ENCODE data around the gene PTPRH. TPM values are rescaled to one million over a fixed set of nuclear protein-coding genes. Genes with fewer than 3 reads are reported as not detected.

PTPRH gene
- total and polyA plus RNA-seq, 9 of the 15 experiments (the other 6 are each of a cell fraction or from before 2014, with no cell fraction given): 0.87 to 34.3 (median 22.7) TPM

DNA sequence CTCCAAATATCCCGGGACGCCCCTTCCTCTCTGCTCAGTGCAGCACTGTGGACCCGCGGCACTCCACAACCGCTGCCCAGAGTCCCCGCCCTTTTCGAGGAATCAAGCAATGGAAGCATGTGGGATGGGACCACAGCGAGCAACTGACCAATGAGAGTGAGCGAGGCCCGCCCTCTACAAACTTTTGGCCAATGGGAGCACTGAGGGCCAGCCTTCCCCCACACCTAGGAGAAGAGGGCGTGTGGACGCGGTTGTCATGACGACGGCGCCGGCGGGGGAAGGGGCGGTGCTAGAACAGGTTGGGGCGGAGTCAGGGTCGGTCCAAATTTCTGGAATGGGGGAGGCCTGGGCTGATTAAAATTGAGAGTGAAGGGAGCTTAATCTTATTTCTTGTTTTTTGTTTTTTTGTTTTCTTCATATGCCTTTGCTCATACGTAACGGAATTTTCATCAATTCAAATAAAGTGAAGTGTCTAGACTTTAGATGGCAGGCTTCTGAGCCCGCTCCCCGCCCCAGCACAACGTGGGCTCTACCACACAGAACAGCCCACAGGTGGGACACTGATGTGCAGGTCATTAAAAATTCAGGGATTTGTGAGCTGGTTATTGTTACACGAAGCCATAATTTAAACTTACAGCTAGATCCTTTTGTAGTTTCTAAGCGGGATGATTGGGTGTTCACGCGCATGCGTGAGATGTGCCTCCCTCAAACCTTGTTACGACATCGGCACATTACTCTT, 42.6 kb downstream of the PTPRH start, which contains the start of gene DNAAF3 (continued):
- TF ChIP-seq MYC (IDR thresholded peaks at IDR 0.05; ENCODE audit: low read depth, low read length) (peak; percentile 17; the same call in 1 of the 2 replicates), MYC (CRISPR knock-in tag; IDR thresholded peaks at IDR 0.05; ENCODE audit: borderline replicate concordance, low read depth) (no peak), FOXJ2 (tag; IDR thresholded peaks at IDR 0.05) (peak; percentile 96), ZFP30 (CRISPR knock-in tag; IDR thresholded peaks at IDR 0.05; ENCODE audit: borderline replicate concordance) (no peak), PHB (CRISPR knock-in tag; IDR thresholded peaks at IDR 0.05) (no peak), E2F3 (CRISPR knock-in tag; IDR thresholded peaks at IDR 0.05) (no peak), TBP (optimal IDR thresholded peaks at IDR 0.05; ENCODE audit: low read depth, low read length) (peak; percentile 27), NFATC3 (IDR thresholded peaks at IDR 0.05) (no peak), ZBTB7A (IDR thresholded peaks at IDR 0.05; ENCODE audit: borderline replicate concordance, control insufficient read depth, low read depth, low read length) (0 out of 2 replicates have a peak, but pooled peaks have one; percentile 1), DPF2 (IDR thresholded peaks at IDR 0.05) (no peak; the same call in 1 of the 2 replicates), ZEB2 (IDR thresholded peaks at IDR 0.05) (peak; percentile 58; the same call in 1 of the 2 replicates), CAMTA2 (CRISPR knock-in tag; conservative IDR thresholded peaks at IDR 0.05) (no peak), BACH1 (tag; IDR thresholded peaks at IDR 0.05) (no peak)
- TF ChIP-seq, protein P1, sequence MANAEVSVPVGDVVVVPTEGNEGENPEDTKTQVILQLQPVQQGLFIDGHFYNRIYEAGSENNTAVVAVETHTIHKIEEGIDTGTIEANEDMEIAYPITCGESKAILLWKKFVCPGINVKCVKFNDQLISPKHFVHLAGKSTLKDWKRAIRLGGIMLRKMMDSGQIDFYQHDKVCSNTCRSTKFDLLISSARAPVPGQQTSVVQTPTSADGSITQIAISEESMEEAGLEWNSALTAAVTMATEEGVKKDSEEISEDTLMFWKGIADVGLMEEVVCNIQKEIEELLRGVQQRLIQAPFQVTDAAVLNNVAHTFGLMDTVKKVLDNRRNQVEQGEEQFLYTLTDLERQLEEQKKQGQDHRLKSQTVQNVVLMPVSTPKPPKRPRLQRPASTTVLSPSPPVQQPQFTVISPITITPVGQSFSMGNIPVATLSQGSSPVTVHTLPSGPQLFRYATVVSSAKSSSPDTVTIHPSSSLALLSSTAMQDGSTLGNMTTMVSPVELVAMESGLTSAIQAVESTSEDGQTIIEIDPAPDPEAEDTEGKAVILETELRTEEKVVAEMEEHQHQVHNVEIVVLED (CRISPR knock-in tag; IDR thresholded peaks at IDR 0.05): 0 out of 2 replicates have a peak, but pooled peaks have one; percentile 46
- TF ChIP-seq, protein P2, sequence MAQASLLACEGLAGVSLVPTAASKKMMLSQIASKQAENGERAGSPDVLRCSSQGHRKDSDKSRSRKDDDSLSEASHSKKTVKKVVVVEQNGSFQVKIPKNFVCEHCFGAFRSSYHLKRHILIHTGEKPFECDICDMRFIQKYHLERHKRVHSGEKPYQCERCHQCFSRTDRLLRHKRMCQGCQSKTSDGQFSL (CRISPR knock-in tag; IDR thresholded peaks at IDR 0.05): no peak
- TF ChIP-seq, protein P2 (tag; IDR thresholded peaks at IDR 0.05): no peak
- TF ChIP-seq, protein P3, sequence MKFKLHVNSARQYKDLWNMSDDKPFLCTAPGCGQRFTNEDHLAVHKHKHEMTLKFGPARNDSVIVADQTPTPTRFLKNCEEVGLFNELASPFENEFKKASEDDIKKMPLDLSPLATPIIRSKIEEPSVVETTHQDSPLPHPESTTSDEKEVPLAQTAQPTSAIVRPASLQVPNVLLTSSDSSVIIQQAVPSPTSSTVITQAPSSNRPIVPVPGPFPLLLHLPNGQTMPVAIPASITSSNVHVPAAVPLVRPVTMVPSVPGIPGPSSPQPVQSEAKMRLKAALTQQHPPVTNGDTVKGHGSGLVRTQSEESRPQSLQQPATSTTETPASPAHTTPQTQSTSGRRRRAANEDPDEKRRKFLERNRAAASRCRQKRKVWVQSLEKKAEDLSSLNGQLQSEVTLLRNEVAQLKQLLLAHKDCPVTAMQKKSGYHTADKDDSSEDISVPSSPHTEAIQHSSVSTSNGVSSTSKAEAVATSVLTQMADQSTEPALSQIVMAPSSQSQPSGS (CRISPR knock-in tag; IDR thresholded peaks at IDR 0.05): no peak
- TF ChIP-seq, protein P4, sequence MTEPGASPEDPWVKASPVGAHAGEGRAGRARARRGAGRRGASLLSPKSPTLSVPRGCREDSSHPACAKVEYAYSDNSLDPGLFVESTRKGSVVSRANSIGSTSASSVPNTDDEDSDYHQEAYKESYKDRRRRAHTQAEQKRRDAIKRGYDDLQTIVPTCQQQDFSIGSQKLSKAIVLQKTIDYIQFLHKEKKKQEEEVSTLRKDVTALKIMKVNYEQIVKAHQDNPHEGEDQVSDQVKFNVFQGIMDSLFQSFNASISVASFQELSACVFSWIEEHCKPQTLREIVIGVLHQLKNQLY (CRISPR knock-in tag; conservative IDR thresholded peaks at IDR 0.05): 0 out of 4 replicates have a peak, but pooled peaks of 1 of the 2 experiments have one; percentile 31
- TF ChIP-seq, protein P5, sequence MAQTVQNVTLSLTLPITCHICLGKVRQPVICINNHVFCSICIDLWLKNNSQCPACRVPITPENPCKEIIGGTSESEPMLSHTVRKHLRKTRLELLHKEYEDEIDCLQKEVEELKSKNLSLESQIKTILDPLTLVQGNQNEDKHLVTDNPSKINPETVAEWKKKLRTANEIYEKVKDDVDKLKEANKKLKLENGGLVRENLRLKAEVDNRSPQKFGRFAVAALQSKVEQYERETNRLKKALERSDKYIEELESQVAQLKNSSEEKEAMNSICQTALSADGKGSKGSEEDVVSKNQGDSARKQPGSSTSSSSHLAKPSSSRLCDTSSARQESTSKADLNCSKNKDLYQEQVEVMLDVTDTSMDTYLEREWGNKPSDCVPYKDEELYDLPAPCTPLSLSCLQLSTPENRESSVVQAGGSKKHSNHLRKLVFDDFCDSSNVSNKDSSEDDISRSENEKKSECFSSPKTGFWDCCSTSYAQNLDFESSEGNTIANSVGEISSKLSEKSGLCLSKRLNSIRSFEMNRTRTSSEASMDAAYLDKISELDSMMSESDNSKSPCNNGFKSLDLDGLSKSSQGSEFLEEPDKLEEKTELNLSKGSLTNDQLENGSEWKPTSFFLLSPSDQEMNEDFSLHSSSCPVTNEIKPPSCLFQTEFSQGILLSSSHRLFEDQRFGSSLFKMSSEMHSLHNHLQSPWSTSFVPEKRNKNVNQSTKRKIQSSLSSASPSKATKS (CRISPR knock-in tag; IDR thresholded peaks at IDR 0.05): no peak
- TF ChIP-seq, protein P6, sequence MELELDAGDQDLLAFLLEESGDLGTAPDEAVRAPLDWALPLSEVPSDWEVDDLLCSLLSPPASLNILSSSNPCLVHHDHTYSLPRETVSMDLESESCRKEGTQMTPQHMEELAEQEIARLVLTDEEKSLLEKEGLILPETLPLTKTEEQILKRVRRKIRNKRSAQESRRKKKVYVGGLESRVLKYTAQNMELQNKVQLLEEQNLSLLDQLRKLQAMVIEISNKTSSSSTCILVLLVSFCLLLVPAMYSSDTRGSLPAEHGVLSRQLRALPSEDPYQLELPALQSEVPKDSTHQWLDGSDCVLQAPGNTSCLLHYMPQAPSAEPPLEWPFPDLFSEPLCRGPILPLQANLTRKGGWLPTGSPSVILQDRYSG (tag; conservative IDR thresholded peaks at IDR 0.05; ENCODE audit: low read depth): no peak

All from K562 (cell line).